IgD-negative memory B cell (primary cell): ENCODE results near the gene MTFR1L. TPM values are rescaled to one million over a fixed set of nuclear protein-coding genes. Genes with fewer than 3 reads are reported as not detected.

ENCODE experiments used
- H3K27ac Mint-ChIP-seq, 3 donors: one replicate each; pipeline ENCODE4 v1.8.0; 2020 to 2022; ENCODE audit warnings: mild to moderate bottlenecking in 3 of 3, mixed read lengths in 3 of 3, moderate library complexity in 1 of 3
- H3K27me3 Mint-ChIP-seq: one replicate; pipeline ENCODE4 v1.8.0; 2021; ENCODE audit warnings: mixed read lengths
- H3K36me3 Mint-ChIP-seq: one replicate; pipeline ENCODE4 v1.8.0; 2020; ENCODE audit warnings: mild to moderate bottlenecking, mixed read lengths
- H3K4me1 Mint-ChIP-seq, 3 donors: one replicate each; pipeline ENCODE4 v1.8.0; 2020 to 2022; ENCODE audit warnings: mixed read lengths in 3 of 3, mild to moderate bottlenecking in 1 of 3
- H3K4me3 Mint-ChIP-seq, 4 donors: one replicate each; pipeline ENCODE4 v1.8.0; 2020 to 2022; ENCODE audit warnings: mild to moderate bottlenecking in 4 of 4, mixed read lengths in 4 of 4, moderate library complexity in 3 of 4
- H3K9me3 Mint-ChIP-seq, 3 donors: one replicate each; pipeline ENCODE4 v1.8.0; 2020 to 2021; ENCODE audit warnings: mixed read lengths in 3 of 3, mild to moderate bottlenecking in 1 of 3
- polyA plus RNA-seq: library from polyadenylated mRNA; unstranded; fragments of 300-500 nt; fragmentation: Illumina TruSeq; gene quantifications from one replicate; pipeline ENCODE4 v1.2.3, GENCODE V29; 2021

The MTFR1L gene
- polyA plus RNA-seq, 1 donor from 2014 or later = 39.6 TPM

DNA sequence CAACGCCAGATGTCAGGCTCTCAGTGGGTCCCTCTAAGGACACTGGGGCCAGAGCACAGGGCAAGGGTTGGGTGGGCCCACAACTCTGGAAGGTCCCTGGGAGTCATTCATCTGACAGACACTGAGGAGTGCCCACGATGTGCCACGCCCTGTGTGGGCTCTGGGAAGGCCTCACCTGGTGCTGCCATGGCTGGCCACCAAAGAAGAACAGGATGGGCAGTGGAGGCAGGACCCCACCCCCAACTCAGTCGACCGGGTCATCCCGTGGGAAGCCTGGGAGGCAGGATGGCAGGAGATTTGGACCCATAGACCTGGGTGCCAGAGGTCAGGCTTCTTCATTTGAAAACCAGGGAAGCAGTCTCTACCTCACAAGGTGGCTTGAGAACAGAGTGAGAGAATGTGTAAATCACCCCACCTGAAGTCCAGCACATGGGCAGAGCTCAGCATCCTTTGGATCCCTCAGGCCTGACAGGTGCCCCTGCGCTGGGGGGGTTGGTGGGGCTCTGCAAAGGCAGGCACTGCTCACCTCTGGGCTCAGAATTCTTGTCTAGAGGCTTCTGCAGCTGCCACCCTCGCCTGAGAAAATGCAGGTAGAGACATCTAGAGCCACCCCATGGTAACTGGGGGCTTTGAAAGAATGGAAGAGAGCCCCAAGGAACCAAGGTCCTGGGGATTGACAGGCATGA lies 20.9 kb upstream of the MTFR1L start:
- Mint-ChIP-seq H3K27ac (no peak overlapping the region), H3K9me3 (peaks cover 0 to 1% (median 0%) of the 10 kb centered on the region in 3 donors), H3K4me3 (peak overlapping the region; percentile 27 to 89 (median 71)), H3K4me1 (peaks cover 14 to 24% (median 14%) of the 10 kb centered on the region in 3 donors), H3K27me3 (no peaks in the 10 kb centered on the region), H3K36me3 (no peaks in the 10 kb centered on the region)

DNA sequence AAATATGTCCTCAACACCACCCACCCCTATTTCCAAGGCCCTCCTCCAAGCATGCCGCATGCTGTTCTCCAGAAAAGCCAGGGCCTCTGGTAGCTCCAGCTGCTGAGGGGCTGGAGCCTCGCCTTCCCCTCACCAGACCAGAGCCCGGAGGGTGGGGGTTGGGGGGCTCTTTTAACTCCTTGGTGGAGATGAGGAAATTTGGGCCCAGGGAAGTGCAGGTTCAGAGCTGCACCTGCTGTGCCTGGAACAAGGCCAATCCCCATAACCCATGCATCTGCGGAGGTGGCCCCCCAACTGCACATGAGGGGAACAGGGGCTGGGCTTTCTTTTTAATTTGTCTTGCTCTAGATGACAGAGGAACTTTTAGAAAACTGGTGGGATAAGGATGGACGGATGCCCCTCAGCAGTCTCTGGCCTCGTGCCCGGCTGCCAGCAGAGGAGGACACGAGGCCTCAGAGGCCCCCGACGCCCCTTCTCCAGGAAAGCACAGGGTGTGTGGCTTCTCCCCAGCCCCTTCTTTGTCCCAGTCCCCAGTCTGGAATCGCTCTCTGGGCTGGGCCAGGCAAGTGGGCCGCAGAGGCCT lies 20.3 kb upstream of the MTFR1L start:
- H3K27ac Mint-ChIP-seq = peak overlapping the region in 1 of 3 donors; percentile 31
- peaks cover 0 to 1% (median 0%) of the 10 kb centered on the region in 3 donors for H3K9me3 Mint-ChIP-seq
- H3K4me3 Mint-ChIP-seq = peak overlapping the region in 3 of 4 donors; percentile 37 to 89 (median 77)
- H3K4me1 Mint-ChIP-seq = peaks cover 14 to 25% (median 14%) of the 10 kb centered on the region in 3 donors
- H3K27me3 Mint-ChIP-seq = no peaks in the 10 kb centered on the region
- no peaks in the 10 kb centered on the region for H3K36me3 Mint-ChIP-seq

DNA sequence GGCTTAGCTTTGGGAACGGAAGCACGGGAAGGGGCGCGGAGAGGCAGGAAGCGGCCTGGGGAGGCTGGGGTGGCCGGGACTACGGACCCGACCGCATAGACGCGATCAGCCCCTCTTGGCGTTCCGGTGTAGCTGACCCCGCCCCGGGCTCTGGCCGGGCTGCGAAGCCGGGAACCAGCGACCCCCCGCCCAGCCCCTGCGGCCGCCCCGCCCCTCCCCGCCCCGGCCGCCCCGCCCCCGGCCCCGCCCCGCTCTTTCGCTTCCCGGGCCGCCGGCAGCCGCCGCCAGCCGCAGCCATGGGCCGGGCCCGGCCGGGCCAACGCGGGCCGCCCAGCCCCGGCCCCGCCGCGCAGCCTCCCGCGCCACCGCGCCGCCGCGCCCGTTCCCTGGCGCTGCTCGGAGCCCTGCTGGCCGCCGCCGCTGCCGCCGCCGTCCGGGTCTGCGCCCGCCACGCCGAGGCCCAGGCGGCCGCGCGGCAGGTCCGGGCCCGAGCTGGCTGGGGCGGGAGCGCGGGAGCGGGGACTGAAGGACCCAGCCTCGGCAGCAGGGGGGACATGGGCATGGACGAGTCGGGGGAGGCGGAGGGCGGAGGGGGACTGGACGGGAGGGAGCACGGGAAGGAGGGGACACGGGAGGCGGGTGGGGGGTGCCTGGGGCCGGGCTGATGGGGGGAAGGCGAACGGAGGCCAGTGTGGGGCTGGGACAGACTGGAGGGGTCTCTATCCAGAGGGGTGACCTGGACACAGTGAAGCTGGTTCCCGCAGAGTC lies 19.6 kb upstream of the MTFR1L start, which contains the start of gene SELENON:
TSS of gene SELENON (plus strand) at position 259 of the 768 bp plus-strand sequence. CDS start at position 297, 38 bp downstream.
- peak within 1 kb of the TSS in 1 of 3 donors; percentile 31 for H3K27ac Mint-ChIP-seq

DNA sequence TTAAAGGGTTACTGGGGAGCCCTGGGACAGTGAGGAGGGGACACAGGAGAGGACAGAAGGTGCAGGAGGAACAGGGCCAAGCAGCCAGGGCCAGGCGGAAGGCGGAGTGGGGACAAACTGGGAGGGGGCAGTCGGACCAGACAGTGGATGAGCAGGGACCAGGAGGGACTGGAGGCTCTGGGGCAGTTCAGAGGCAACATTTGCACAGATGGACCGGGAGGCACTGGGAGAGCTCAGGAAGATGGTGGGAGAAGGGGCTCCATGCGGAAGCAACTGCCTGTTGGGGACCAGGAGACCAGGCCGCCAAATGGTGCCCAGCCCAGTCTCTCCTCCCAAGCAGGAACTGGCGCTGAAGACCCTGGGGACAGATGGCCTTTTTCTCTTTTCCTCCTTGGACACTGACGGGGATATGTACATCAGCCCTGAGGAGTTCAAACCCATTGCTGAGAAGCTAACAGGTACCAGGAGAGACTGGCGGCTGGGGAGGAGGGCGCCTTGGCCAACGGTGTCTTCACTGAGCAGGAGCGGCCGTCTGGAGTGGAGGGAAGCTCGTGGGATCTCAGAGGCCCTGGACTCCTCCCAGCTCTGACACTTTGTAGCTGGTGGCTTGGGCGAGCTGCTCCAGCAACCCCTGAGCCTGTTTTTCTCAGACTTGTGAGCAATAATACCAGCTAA lies 18.9 kb upstream of the MTFR1L start:
- H3K4me3 Mint-ChIP-seq = peak overlapping the region; percentile 71 to 90 (median 83)
- H3K27me3 Mint-ChIP-seq = peaks cover 4% of the 10 kb centered on the region

More for the DNA sequence above, 19.6 kb upstream of the MTFR1L start, which contains the start of gene SELENON:
- Mint-ChIP-seq H3K9me3 (peaks cover 0 to 1% (median 0%) of the 10 kb centered on the region in 3 donors), H3K4me3 (peak within 1 kb of the TSS; percentile 22 to 90 (median 83)), H3K27me3 (no peaks in the 10 kb centered on the region), H3K36me3 (no peaks in the 10 kb centered on the region), H3K4me1 (peaks cover 14 to 27% (median 14%) of the 10 kb centered on the region in 3 donors)

DNA sequence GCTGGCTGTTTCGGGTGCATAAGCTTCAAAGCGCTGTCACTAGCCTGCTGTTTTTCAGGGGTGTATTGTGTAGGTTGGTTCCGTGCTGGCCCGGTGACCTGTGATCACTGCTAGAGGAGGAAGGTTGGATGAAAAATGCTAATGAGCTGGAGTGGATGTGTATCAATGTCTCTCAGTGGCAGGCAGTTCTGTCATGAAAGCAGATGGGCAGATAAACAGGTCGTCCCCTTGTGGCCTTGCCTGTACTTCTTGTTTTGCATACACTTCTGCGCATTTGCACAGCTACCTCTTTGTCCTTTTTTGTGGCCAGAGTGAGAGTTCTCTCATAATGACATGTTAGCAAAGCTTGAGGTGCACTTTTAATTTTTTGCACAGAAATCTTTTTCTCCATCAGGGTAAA lies 16.8 kb upstream of the MTFR1L start:
- Mint-ChIP-seq H3K36me3 (no peaks in the 10 kb centered on the region), H3K4me1 (peaks cover 7 to 13% (median 10%) of the 10 kb centered on the region in 3 donors), H3K27me3 (peaks cover 4% of the 10 kb centered on the region), H3K4me3 (peak overlapping the region in 3 of 4 donors; percentile 1 to 71 (median 51)), H3K27ac (no peak overlapping the region), H3K9me3 (peaks cover 0 to 1% (median 0%) of the 10 kb centered on the region in 3 donors)

More for the DNA sequence above, 18.9 kb upstream of the MTFR1L start:
- H3K9me3 Mint-ChIP-seq = peaks cover 0 to 1% (median 0%) of the 10 kb centered on the region in 3 donors
- no peak overlapping the region for H3K27ac Mint-ChIP-seq
- peaks cover 14 to 27% (median 14%) of the 10 kb centered on the region in 3 donors for H3K4me1 Mint-ChIP-seq
- no peaks in the 10 kb centered on the region for H3K36me3 Mint-ChIP-seq

DNA sequence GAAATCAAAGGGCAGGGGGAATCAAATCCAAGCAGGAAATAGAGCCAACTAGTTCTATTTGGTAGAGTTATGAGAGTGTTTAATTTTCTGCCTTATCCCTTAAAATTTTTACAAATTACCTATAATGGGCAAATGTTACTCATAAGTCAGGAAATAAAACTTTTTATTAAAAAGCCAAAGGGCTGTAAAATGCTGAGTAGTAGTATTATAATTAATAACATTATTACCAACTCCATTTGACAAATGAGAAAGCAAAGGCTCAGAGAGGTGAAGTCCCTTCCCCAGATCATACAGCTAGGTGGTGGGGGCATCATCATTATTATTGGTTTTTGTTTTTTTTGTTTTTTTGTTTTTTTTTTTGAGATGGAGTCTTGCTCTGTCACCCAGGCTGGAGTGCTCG lies 16.4 kb upstream of the MTFR1L start:
- peaks cover 0 to 1% (median 0%) of the 10 kb centered on the region in 3 donors for H3K9me3 Mint-ChIP-seq
- H3K4me1 Mint-ChIP-seq = peaks cover 7 to 13% (median 10%) of the 10 kb centered on the region in 3 donors
- no peak overlapping the region for H3K27ac Mint-ChIP-seq
- H3K36me3 Mint-ChIP-seq = no peaks in the 10 kb centered on the region
- peak overlapping the region in 1 of 4 donors; percentile 71 for H3K4me3 Mint-ChIP-seq
- peaks cover 4% of the 10 kb centered on the region for H3K27me3 Mint-ChIP-seq

DNA sequence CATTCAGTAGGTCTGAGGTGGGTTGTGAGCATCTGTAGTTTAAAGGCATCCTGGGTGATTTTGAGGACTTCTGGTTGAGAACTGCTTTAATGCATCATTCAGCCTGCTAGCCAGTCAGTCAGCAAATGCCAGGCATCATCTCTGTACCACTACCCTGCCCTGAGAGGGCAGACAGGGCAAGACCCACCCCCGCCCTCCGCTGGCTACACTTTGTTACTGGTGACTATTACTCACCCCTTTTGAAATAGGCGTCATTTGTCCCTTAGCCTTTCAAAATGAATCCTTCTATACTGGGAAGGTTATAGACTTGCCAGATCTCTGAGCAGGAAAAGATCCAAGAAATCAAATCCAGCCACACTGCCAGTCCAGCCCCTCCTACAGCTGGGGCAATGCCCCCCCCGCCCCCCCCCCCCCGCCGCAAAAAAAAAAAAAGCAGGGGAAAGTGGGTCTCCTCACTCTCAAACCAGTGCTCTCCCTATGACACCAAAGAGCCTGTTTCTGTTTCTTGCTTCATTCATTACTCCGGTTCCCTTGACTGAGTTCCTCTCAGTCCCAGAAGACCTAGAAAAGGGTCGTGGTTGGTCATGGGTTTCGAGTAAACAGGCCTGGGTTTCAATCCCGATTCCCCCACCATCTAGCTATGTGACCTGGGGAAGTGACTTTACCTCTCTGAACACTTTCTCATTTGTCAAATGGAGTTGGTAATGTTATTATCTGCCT lies 15.3 kb upstream of the MTFR1L start:
- Mint-ChIP-seq H3K36me3 (no peaks in the 10 kb centered on the region), H3K27ac (no peak overlapping the region), H3K4me1 (peaks cover 7 to 17% (median 13%) of the 10 kb centered on the region in 3 donors), H3K9me3 (peaks cover 0 to 1% (median 0%) of the 10 kb centered on the region in 3 donors), H3K27me3 (peaks cover 4% of the 10 kb centered on the region), H3K4me3 (peak overlapping the region in 2 of 4 donors; percentile 17 to 75)

DNA sequence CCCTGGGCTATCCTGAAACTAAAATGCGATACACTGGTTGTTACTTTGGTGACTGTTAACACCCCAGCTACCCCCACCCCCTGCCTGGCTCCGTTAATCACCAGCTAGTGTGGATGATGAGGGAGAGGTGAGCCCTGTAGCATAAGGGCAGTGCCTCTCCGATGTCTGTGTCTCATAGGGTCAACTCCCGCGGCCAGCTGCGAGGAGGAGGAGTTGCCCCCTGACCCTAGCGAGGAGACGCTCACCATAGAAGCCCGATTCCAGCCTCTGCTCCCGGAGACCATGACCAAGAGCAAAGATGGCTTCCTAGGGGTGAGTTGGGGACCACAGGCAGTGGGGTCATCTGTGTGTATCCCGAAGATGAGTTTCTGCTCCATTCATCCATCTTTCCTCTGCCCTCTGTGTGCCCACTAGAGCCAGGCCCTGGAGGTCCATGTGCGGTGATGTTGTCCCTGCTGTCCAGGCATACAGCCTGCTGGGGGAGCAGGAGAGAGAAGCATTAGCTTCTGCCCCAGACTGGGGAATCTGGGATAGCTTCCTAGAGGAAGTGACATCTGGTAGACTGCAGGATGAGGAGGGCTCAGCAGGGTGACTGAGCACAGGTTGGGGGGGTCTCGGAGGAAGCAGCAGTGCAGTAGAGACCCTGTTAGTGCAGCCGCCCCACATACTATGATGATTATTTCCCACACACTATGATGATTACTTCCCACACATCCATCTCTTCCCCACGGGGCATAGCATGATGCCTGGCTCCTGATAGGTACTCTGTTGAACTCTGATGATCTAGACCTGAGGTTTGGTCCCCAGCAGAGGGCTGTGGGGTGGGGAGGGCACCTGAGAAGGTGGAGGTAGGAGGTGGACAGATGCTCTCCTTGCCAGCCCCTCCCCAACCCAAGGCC lies 14.5 kb upstream of the MTFR1L start:
- no peaks in the 10 kb centered on the region for H3K9me3 Mint-ChIP-seq

DNA sequence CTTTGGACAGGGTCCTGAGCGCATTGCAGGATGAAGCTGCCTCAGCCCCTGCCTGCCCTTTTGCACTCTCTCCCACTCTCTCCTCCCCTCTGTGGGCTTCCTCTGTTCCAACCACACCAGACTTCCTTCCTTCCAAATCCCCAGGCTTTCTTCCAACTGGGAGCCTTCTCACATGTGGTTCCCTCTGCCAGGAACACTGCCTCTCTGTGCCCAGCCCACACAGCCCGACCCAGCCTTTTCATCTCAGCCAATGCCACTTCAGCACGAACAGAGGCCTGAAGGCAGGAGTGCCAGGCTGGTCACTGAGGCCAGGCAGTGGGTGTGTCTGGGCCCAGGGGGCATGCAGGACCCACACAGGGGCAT lies 13.9 kb upstream of the MTFR1L start:
- Mint-ChIP-seq H3K4me3 (no peak overlapping the region), H3K4me1 (peaks cover 11 to 23% (median 19%) of the 10 kb centered on the region in 3 donors), H3K9me3 (no peaks in the 10 kb centered on the region), H3K36me3 (no peaks in the 10 kb centered on the region), H3K27me3 (peaks cover 4% of the 10 kb centered on the region), H3K27ac (no peak overlapping the region)

More for the DNA sequence above, 14.5 kb upstream of the MTFR1L start:
- Mint-ChIP-seq H3K4me1 (peaks cover 10 to 23% (median 19%) of the 10 kb centered on the region in 3 donors), H3K27me3 (peaks cover 4% of the 10 kb centered on the region), H3K36me3 (no peaks in the 10 kb centered on the region), H3K4me3 (peak overlapping the region in 1 of 4 donors; percentile 75), H3K27ac (no peak overlapping the region)

DNA sequence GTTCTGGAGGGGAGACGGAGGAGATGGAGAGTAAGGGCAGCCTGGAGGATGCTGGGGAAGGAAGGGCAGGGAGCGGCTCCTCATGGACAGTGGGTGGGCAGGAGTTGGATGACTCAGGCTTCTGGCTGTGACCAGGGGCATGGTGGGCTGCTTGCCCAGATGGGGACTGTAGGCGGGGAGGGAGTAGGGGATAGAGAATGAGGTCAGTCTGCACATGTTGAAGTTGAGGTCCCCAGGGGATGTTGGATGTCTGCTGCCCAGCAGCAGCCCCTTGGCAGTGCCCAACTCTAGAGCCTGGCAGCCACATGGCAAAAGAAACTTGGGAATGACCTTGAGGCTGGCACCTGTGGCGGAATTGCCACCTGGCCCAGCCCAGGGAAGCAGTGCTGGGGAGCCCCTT lies 13.3 kb upstream of the MTFR1L start:
- H3K36me3 Mint-ChIP-seq = no peaks in the 10 kb centered on the region

DNA sequence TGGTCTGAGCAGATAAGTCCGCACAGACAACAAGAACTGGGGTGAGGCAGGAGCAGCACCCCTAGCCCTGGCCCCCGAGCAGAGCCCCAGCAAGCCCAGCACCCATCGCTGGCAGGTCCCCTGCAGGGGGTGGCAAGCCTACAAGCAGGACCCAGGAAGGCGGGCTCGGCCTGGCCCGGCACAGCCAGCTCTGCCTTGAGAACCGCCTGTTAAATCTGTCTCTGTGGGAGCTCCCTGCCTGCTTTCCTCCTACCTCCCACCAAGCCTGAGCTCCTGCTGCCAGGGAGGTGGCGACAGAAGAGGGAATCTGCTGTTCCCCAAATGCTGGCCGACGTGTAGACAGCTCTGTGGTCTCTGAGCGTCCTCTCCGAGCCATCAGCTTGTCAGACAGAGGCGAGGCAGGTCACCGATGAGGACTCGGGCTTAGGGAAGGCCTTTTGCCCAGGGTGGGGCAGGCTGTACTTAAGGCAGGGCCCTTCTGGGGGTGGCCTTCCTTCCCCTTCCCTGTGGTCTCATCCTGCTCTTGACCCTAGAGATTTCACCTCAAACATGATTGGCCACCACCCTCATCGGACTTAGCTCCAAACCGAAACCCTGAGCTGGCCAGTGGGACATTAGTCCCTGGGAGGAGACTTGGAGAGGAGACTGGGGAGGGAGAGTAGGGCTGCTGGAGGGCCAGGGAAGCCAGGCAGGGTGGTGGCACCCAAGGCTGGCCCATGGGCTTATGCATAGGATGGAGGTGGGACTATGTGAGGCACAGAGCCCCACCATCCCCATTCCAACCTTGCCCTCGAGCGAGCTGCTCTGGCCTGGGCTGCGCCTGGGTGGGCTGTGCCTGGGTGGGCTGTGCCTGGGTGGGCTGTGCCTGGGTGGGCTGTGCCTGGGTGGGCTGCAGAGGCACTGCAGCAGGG lies 12.0 kb upstream of the MTFR1L start:
- no peak overlapping the region for H3K27ac Mint-ChIP-seq
- no peaks in the 10 kb centered on the region for H3K36me3 Mint-ChIP-seq
- H3K4me1 Mint-ChIP-seq = peaks cover 12 to 22% (median 18%) of the 10 kb centered on the region in 3 donors
- H3K9me3 Mint-ChIP-seq = no peaks in the 10 kb centered on the region
- H3K27me3 Mint-ChIP-seq = peaks cover 4% of the 10 kb centered on the region
- peak overlapping the region in 1 of 4 donors; percentile 52 for H3K4me3 Mint-ChIP-seq

More for the DNA sequence above, 13.3 kb upstream of the MTFR1L start:
- Mint-ChIP-seq H3K27me3 (peaks cover 4% of the 10 kb centered on the region), H3K4me1 (peaks cover 15 to 24% (median 19%) of the 10 kb centered on the region in 3 donors), H3K27ac (no peak overlapping the region), H3K9me3 (no peaks in the 10 kb centered on the region), H3K4me3 (no peak overlapping the region)

DNA sequence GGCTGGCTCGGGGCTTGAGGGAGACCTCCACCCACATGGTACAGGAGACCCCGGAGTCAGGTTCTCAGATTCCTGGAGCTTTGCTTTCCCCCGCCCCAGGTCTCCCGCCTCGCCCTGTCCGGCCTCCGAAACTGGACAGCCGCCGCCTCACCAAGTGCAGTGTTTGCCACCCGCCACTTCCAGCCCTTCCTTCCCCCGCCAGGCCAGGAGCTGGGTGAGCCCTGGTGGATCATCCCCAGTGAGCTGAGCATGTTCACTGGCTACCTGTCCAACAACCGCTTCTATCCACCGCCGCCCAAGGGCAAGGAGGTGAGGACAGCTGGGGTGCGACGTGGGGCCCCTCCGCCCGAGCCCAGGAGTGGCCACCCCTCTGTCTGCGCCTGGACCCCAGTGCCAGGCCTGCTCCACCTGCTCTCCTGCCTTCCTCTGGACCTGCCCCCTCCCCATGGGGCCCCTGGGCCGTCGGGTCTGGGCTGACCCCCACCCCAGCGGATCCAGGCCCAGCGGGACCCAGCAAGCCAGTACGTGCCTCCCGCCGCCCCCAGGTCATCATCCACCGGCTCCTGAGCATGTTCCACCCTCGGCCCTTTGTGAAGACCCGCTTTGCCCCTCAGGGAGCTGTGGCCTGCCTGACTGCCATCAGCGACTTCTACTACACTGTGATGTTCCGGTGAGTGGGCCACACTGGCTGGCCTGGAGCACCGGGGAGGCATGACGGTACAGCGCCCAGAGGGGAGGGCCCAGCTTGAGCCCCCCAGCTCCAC lies 11.1 kb upstream of the MTFR1L start:
- H3K4me1 Mint-ChIP-seq = peaks cover 8 to 16% (median 13%) of the 10 kb centered on the region in 3 donors
- H3K27ac Mint-ChIP-seq = peak overlapping the region in 1 of 3 donors; percentile 77
- H3K36me3 Mint-ChIP-seq = no peaks in the 10 kb centered on the region
- H3K9me3 Mint-ChIP-seq = no peaks in the 10 kb centered on the region
- peaks cover 4% of the 10 kb centered on the region for H3K27me3 Mint-ChIP-seq
- H3K4me3 Mint-ChIP-seq = no peak overlapping the region
